COLO829 (cell line): ENCODE measurements around the gene POLD4.

Experiments
- DNase-seq: peaks from one replicate; pipeline ENCODE4 v3.0.0; 2012; ENCODE audit warnings: low spot score

The POLD4 gene

GRCh38 chr11:67371189-67371910 lies 18.0 kb upstream of the POLD4 start:
- DNase-seq, result no peak

GRCh38 chr11:67370351-67371076 lies 17.2 kb upstream of the POLD4 start:
- no peak for DNase-seq

- no peak for DNase-seq
Measured at GRCh38 chr11:67369801-67370284, 16.5 kb upstream of the POLD4 start.

- no peak for DNase-seq
Measured at GRCh38 chr11:67369275-67369674, 15.9 kb upstream of the POLD4 start.

GRCh38 chr11:67368621-67369020 lies 15.3 kb upstream of the POLD4 start:
- DNase-seq, result no peak

GRCh38 chr11:67367761-67368227 lies 14.4 kb upstream of the POLD4 start:
- no peak for DNase-seq

- no peak for DNase-seq
Measured at GRCh38 chr11:67366961-67367760, 13.8 kb upstream of the POLD4 start.

GRCh38 chr11:67366546-67366945 lies 13.2 kb upstream of the POLD4 start:
- DNase-seq, result no peak

- no peak for DNase-seq
Measured at GRCh38 chr11:67365736-67366444, 12.5 kb upstream of the POLD4 start.

- DNase-seq, result no peak
Measured at GRCh38 chr11:67364783-67365722, 11.7 kb upstream of the POLD4 start.

GRCh38 chr11:67364169-67364568 lies 10.8 kb upstream of the POLD4 start:
- DNase-seq, result no peak

GRCh38 chr11:67357831-67358670 lies 4.7 kb upstream of the POLD4 start:
- DNase-seq, result no peak

GRCh38 chr11:67356864-67357561 lies 3.7 kb upstream of the POLD4 start:
- DNase-seq, result peak; percentile 78

- DNase-seq, result no peak
Measured at GRCh38 chr11:67356387-67356863, 3.1 kb upstream of the POLD4 start.

GRCh38 chr11:67355794-67356386 lies 2.5 kb upstream of the POLD4 start:
- DNase-seq, result no peak

- no peak for DNase-seq
Measured at GRCh38 chr11:67355023-67355793, 1.9 kb upstream of the POLD4 start.

- peak; percentile 93 for DNase-seq
Measured at GRCh38 chr11:67354075-67355022, 1.0 kb upstream of the POLD4 start.
